HG03378 (cell line): ENCODE measurements around the gene ZDHHC8.

Source experiments
- ATAC-seq: cut with Tn5 transposase; IDR thresholded peaks from one replicate; pipeline ENCODE4 v1.9.1; 2021; ENCODE audit warnings: mild to moderate bottlenecking, moderate library complexity; ENCODE audit not compliant: unreplicated experiment

ZDHHC8 gene

DNA sequence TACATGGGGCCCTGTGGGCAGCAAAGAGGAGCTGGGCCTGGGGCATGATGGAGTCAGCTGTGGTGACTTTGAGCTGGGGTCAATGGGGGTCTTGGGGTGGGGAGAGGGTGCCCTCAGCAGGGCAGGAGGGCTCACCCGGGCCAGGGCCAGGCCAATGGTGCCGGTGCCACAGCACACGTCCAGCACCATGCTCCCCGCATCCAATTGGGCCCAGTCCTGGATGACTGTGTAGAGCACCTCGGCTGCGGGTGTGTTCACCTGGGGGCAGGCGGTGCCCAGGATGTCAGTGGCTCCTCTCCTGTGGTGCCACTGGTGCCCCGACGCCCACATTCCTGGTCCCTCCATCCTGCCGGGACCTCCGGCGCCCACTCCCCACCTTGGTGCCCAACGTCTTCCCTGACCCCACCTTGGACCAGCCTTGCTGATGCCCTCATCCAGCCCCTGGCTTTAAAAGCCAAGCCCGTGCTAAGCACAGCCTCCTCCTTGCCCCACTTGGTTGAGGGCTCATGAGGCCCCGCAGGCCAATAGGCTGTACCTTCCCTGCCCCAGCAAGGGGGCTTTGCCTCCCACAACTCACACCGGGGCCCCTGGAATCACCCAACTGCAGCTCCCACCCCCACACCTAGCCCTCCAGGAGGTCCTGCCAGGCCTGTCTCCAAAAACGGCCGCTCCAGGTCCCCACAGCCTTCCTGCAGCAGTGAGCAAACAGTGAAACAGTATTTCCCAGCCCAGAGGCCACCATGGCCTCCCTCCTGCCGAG lies 17.9 kb upstream of the ZDHHC8 start:
- no peak for ATAC-seq

DNA sequence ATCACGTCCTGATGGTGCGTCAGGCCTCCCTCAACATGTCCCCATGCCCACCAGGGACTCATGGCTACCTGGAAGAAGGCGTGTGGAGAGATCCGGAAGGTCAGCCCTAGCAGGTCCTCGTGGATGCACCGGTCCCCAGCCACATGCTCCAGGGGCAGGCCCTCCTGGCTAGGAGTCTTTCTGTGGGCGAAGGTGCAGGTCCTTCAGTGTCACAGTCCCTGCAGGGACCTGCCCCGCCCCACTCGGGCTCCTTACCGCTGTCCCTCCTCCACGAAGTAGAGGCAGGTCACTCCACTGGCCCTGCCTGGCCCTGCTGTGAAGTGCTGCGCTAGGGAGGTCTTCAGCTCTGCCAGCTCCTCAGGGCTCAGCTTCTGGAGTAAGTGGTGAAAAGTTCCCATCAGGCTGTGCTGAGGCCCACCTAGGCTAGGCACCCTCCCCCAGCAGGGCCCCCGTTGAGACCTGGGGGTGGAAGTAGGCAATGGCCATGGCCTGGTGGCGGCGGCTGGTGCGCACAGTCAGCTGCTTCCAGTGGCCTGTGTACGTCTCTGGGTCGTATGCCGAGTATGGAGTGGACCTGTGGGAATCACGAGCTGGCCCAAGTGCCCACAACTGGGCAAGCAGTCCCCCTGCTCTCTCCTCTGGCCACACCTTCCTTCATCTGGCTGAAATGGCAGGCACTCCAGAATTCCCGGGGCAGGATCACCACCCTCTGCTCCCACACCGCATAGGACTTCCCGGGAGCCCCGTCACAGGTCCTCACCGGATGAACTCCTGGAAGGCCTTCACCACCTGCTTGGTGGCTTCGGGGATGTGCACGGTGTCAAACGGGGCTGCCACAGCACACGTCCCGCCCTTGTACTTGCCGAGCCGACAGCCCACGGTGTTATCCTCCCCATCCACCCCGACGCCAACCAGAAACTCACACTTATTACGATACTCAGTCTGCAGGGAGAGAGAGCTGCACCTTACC lies 16.8 kb upstream of the ZDHHC8 start:
- ATAC-seq: no peak

DNA sequence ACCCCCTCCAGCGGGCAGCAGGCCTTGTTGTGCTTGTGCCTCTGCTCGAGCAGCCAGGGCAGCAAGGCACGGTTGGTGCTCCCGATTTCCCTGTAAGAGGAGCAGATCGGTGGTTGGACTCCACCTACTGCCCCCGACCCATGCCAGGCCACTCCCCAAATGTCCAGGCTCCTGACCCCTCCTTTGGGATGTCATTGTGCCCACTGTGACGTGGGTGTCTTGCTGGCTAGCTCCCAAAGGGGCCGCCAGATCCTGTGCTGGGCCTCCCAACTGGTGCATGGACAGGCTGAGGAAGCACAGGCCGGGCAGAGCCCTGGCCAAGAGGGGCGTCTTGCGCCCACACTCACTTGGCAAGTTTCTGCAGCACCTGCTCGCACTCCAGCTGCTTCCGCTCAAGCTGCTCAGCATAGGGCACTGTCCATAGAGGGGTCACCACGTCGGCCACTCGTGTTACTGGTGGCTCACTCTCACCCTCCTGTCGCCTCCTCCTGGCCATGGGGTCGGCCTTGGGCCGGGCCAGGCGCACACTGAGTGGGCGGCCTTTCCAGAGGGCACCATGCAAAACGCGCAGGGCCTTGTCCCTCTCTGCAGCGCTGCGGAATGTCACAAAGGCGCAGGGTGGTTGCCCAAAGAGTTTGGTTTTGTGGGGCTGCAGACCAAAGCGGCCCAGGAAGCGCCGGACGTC lies 15.8 kb upstream of the ZDHHC8 start, which contains the start of gene RANBP1:
Gene RANBP1 (plus strand): TSS at position 414 of the 685 bp plus-strand sequence. CDS start 81 bp downstream, at position 495.
- no peak for ATAC-seq

DNA sequence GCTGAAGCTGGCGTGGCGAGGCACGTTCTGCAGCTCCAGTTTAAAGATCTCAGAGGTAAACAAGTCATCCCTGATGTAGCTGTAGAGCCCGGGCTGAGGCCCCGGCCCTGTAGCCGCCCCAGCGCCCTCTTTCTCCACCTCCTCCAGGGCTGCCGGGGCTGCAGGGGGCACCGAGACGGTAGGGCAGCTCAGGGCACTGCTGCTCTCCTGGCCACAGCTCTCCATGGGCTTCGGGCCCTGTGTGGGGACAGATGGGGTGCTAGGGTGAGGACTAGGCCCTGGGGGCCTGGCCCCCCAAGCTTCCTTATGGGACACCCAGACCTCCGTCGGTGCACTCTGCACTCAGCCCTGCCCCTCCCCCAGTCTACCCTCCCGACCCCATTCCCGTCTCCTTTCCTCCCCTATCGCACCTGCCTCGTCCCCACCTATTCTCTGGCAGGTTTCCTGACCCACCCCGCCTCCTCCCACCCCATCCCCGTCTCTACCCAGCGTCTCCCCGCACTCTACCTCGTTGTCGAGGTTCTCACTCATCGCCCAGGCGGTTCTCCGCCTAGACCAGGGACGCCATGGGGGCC lies 15.1 kb upstream of the ZDHHC8 start:
- ATAC-seq: no peak

DNA sequence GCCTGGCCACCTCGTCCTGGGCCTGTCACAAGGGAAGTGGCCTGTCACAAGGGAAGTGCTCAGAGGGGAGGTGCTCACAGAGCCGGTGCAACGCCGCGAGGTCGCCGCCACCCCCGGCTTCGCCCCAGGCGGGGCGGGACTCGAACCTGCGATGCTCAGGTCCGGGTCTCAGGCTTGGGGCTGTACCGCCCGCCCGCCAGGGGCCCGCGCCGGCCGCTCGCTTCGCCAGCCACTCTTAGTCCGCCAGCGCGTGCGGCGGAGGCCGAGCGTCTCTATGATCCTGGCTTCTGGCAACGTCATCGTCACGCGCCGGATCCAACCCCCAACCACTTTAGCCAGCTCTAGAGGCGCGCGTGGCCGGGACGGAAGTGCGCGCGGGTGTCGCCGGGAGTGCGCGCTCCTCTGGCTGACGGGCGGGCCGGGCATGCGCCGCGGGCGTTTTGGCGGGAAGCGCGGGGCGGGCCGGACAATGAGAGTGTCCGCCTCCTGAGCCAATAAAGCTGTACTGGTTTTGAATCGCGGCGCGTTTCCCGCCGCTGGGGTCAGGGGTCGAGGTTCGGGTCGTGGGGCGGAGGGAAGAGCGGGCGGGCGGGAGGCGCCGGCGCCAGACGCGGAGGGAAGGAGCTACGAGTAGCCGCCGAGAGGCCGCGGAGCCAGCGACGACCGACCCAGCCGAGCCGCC lies 14.5 kb upstream of the ZDHHC8 start, which contains the start of gene TRMT2A:
Gene TRMT2A (minus strand): TSS at position 276 of the 682 bp plus-strand sequence. CDS start 320 bp downstream, outside the sequence.
- peak; percentile 64 for ATAC-seq

DNA sequence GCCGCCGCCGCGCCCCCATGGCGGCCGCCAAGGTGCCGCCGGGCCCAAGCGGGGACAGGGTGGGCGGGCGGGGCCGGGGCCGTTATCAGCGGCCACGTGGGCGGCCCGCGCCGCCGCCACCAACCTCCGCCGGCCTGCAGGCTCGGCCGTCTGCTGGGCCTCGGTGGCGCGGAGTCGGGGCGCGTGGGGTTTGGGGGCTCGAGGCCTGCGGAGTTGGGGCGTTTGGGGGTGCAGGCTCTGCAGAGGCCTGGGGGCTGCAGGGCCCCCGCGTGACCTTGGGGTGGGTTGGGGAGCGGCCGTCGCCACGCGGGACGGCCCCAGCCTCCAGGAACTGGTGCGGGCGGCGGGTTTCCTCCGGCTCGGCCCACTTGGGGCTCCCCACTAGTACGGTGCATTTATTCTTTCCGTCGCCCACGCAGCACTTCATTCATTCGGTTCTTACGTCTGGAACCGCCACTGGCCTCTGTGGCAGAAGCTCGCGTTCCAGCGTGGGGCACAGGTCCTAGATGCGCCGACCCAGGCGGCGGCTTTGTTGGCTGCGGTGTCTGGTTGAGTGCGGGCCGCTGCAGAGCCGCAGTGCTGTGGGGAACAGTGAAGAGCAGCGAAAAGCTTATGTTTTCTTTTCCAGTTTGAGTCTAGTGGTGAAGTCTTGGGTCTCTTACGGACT lies 13.8 kb upstream of the ZDHHC8 start:
- no peak for ATAC-seq

DNA sequence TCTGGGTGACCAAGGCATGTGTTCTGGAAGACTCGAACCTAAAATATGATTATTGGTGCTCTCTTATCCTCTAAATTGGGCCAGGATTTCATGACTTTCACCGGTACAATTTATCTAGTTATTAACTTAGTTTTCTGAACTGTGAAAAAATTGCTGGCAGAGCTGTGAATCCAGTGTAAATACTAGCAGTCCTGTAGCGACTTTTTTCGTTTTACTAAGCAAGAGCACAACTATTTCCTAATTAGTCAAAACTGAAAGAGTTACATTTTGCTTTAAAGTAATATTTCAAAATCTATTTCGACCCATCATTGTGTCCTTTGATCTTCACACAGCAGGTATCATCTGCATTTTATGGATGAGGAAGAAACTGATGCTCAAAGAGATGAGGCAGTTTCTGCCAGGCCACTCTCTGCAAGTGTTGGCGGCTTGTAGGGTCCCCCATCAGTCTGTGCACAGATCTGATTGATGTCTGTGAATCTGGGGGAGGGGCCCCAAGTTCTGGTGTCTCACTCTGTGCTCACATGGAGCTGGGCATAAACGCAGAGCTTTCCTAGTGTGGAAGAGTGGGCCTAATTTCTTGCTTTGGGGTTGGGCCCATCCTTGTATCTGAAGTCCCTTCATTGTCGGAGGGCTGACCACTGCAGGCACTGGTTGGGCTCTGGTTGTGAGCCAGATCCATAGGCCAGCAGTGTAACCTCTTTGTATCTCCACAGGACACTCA lies 13.1 kb upstream of the ZDHHC8 start:
- no peak for ATAC-seq

DNA sequence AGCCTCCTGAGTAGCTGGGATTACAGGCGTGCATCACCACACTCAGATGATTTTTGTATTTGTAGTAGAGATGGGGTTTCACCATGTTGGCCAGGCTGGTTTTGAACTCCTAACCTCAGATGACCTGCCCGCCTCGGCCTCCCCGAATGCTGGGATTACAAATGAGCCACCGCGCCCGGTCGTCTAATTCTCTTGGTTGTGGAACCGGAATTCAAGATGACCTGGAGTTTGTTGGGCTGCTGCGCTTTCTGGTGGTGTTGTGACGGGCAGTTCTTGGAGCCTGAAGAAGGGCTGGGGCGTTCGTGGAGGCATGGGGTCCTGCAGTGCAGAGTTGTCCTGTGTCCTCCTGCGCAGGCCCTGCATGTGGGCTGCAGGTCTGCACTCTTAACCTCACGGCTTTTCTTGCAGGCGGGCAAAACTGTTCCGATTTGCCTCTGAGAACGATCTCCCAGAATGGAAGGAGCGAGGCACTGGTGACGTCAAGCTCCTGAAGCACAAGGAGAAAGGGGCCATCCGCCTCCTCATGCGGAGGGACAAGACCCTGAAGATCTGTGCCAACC lies 9.7 kb upstream of the ZDHHC8 start:
- no peak for ATAC-seq

DNA sequence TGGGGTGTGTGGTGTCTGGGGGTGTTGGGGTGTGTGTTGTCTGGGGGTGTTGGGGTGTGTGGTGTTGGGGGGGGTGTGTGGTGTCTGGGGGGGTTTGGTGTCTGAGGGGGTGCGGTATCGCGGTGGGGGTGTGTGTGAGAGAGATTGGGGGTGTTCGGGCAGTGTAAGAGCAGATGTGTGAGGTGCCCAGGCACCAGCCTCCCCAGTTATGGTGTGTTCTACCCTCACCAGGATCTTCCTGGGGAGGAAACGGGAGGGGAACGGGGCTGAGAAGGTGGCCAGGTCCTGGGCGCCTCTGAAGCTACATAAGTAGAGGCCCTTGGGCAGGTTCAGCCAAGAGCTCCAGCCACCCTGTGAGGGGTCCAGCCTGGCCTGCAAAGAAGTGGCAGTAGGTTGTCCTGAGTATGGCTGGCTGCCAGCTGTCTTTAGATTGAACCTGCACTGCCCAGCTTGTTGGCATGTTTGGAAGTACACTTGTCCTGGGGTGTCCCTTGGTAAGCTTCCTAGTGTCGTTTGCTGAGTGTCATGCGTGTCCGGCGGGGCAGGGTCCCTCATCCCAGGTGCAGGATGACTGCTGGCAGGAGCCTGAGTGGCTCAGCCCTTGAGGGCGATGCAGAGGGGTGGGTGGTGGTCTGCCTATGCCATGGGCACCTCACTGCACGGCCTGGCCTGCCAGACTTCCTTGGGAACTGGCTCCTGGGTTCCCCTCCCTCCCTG lies 8.1 kb upstream of the ZDHHC8 start:
- ATAC-seq: no peak

DNA sequence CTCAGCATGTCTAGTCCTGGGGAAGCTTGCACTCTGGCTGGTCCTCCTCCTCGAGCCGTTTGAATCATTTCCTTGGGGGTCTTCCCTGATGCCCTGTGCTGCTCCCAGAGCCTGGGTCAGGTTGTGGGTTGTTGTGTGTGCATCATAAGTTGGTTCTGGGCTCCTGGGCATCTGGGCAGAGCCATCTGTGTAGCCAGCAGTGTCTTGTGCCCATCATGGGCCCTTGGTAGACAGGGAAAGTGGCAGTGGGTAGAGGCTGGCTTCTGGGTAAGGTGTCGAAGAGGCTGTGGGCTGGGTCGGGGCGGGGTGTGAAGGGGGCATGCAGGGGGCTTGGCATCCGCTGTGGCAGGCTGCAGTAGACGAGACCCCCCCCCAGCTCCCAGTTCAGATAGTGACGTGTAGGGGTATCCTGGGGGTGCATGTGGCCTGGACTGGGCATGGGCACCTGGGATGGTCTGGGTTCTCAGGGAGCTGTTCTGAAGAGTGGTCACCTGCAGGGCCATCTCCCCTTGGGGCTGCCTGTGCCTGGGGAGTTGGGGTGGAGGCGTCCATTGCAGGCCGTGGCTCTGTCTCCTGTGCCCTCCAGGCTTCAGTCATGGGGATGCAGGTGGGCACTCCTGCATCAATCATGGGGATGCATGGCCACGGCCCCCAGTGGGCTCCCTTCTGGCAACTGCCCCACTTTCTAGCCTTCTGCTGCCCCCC lies 7.4 kb upstream of the ZDHHC8 start:
- ATAC-seq: no peak

DNA sequence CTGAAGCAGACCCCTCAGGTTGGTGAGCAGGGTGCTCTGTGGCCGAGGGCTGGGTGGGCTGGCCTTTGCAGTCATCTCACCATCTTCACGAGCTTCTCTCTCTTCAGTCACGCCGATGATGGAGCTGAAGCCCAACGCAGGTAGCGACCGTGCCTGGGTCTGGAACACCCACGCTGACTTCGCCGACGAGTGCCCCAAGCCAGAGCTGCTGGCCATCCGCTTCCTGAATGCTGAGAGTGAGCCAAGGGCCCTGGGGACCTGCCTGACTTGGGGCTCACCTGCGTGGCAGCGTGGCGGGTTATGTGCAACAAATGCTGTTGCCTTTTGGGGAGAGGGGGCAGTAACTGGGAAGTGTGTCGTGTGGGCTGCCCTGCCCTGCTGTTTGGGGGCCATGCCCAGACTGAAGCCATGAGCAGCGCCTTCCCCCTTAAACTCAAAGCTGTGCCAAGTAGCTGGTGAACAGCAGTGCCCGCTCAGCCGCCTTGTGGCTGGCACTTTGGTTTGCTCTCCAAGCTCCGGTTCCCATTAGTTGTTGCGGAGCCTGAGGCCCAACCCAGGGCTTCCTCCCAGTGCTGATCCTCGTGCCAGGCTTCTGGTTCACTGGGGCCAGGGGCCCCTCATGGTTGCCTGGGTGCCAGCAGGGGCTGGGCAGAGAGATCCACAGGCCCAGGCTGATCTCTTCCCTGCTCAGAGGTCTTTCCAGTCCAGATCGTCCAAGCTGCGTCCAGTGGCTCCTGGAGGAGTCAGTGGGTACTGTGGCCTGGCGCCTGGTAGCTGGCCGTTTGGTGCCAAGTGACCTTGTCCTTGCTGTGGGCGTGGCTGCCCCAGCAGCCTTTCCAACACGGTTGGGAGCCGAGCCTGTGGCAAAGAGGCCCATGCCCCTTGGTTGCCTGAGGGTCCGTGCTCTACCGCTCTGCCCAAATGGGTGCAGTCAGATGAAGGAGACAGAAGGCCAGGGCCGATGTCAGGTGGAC lies 6.1 kb upstream of the ZDHHC8 start:
- no peak for ATAC-seq

DNA sequence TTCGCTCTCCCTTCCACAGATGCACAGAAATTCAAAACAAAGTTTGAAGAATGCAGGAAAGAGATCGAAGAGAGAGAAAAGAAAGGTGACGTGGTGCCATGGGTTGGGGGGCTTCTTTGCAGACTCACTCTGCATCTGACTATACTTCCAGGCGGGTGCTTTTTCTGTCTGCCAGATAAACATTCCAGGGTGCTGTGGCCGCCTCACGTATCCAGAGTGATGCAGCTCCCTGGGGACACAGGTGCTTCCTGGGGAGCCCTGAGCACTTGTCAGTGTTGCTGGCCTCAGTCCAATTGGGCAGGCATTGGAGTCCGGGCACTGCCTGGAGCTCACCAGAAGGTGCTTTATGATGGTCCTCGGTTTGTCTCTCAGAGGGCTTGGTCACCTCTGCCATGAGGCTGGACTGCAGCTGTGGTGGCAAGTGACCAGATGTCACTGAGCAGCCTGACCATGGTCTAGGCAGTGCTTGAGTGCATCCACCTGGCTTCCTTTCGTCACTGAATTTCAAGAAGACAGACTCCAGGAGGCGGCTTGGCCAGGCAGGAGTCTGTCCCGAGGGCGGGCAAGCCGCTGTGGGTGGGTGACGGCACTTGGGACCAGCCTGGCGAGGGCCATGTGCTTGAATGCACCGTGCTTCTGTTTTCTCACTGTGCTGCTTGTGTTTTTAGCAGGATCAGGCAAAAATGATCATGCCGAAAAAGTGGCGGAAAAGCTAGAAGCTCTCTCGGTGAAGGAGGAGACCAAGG lies 5.1 kb upstream of the ZDHHC8 start:
- ATAC-seq: no peak

DNA sequence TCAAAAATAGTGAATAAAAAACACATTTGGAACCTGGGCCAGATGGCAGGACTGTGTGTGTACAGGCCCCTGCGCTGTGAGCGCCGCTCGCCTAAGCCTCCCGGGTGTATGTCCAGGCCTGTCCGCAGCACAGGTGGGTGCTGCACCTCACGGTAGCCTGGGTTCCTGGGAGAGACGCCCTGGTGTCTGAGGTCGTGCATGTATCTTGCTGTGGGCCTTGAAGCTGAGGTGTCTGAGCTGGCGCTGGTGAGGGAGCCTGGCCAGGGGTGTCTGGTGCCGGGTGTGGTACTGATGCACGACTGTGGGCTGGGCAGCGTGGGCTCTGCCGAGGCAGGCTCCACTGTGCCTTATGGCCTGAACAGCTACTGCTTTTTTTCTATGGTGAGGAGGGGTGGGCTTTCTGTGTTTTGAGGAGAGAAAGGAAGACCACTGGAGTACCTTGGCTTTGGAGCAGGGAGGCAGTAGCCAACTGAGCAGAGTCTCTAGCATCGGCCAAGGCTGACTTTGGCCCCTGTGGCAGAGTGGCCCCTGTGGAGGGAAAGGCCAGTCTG lies 4.2 kb upstream of the ZDHHC8 start:
- ATAC-seq: no peak

DNA sequence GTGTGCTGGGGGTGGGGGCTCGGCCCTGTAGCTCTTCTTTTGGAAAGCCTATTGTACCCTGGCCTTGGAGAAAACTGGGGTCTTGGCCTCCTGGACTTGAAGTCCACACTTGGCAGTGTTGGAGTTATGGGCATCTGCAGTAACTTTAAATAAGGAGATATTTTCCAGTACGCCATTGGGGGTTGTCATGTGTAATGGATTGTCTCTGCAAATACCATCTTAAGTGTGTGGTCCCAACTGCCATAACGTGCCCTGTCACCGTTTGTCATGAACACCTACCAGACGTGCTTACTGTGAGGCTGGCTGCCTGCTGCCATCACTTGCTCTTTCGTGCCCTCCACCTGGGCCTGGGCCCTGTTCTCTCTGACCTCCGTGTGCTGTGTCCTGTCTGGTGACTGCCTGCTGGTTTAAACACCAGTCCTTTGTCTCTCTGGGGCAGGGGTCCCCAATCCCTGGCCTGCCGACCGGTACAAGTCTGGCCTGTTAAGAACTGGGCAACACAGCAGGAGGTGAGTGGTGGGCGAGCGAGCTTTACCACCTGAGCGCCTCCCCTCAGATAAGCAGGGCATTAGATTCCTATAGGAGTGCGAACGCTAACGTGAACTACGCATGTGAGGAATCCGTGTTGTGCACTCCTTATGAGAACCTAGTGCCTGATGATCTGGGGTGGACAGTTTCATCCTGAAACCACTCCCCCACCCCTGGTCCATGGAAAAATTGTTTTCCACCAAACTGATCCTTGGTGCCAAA lies 3.6 kb upstream of the ZDHHC8 start:
- ATAC-seq: no peak

DNA sequence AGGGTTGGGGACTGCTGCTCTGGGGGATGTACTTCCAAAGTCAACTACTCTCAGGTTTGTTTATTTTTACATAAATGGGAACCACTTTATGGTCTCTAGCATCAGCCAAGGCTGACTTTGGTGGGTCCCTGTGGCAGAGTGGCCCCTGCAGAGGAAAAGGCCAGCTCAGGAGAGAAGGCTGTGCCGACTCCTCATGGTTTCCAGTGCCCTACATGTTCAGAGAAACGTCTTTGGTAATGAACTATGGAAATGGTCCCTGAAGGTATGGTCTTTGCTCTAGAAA lies 3.0 kb upstream of the ZDHHC8 start:
- ATAC-seq: no peak
